ENCODE data around the gene STAG2.

DNA sequence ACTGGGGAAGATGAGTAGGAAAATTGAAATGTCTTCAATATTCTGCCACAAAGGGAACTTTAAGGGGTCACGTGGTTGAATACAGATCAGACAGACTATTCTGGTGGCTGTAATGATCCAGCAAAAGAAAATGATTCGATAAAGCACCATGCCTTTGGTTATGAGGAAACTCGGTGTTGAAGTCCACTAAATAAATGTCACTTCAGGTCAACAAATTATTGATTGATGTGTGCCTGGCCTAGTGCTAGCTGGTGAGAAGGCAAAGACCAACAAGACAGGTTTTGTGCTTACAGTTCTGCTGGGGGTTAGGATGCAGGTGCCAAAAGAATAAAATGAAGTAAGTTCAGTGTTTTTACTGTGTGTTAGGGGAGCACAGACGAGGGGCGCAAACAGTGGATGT is 142.5 kb downstream of the STAG2 start:
- TF ChIP-seq, protein P1, sequence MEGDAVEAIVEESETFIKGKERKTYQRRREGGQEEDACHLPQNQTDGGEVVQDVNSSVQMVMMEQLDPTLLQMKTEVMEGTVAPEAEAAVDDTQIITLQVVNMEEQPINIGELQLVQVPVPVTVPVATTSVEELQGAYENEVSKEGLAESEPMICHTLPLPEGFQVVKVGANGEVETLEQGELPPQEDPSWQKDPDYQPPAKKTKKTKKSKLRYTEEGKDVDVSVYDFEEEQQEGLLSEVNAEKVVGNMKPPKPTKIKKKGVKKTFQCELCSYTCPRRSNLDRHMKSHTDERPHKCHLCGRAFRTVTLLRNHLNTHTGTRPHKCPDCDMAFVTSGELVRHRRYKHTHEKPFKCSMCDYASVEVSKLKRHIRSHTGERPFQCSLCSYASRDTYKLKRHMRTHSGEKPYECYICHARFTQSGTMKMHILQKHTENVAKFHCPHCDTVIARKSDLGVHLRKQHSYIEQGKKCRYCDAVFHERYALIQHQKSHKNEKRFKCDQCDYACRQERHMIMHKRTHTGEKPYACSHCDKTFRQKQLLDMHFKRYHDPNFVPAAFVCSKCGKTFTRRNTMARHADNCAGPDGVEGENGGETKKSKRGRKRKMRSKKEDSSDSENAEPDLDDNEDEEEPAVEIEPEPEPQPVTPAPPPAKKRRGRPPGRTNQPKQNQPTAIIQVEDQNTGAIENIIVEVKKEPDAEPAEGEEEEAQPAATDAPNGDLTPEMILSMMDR (IDR thresholded peaks at IDR 0.05) = no peak
- no peak for TF ChIP-seq POLR2A (IDR thresholded peaks at IDR 0.05)
